HG02763 (cell line): ENCODE results near the gene TP73.

Experiments
- ATAC-seq: cut with Tn5 transposase; IDR thresholded peaks from one replicate; pipeline ENCODE4 v1.9.1; 2021; ENCODE audit warnings: mild to moderate bottlenecking, moderate library complexity; ENCODE audit not compliant: unreplicated experiment

The TP73 gene

GRCh38 chr1:3683992-3684391 is 31.7 kb downstream of the TP73 start:
- ATAC-seq, result no peak

- ATAC-seq, result no peak
Observed at GRCh38 chr1:3685222-3685621, 32.9 kb downstream of the TP73 start.

GRCh38 chr1:3685906-3686305 is 33.6 kb downstream of the TP73 start:
- no peak for ATAC-seq

- no peak for ATAC-seq
Observed at GRCh38 chr1:3687504-3687903, 35.2 kb downstream of the TP73 start.

- no peak for ATAC-seq
Observed at GRCh38 chr1:3688356-3689137, 36.2 kb downstream of the TP73 start.

GRCh38 chr1:3689138-3689750 is 36.9 kb downstream of the TP73 start:
- ATAC-seq, result no peak

- no peak for ATAC-seq
Observed at GRCh38 chr1:3690282-3691065, 38.2 kb downstream of the TP73 start.

GRCh38 chr1:3691421-3692204 is 39.3 kb downstream of the TP73 start:
- no peak for ATAC-seq

GRCh38 chr1:3692598-3692997 is 40.3 kb downstream of the TP73 start:
- ATAC-seq, result no peak

GRCh38 chr1:3693321-3693720 is 41.0 kb downstream of the TP73 start:
- ATAC-seq, result no peak

- ATAC-seq, result no peak
Observed at GRCh38 chr1:3695326-3696217, 43.3 kb downstream of the TP73 start.

- ATAC-seq, result no peak
Observed at GRCh38 chr1:3696689-3697088, 44.4 kb downstream of the TP73 start.

- no peak for ATAC-seq
Observed at GRCh38 chr1:3697104-3697503, 44.8 kb downstream of the TP73 start.

GRCh38 chr1:3697810-3698209 is 45.5 kb downstream of the TP73 start:
- ATAC-seq, result no peak

- ATAC-seq, result no peak
Observed at GRCh38 chr1:3698660-3699408, 46.5 kb downstream of the TP73 start.

- no peak for ATAC-seq
Observed at GRCh38 chr1:3699596-3699995, 47.3 kb downstream of the TP73 start.

- ATAC-seq, result no peak
Observed at GRCh38 chr1:3700631-3701030, 48.3 kb downstream of the TP73 start.

GRCh38 chr1:3702528-3702927 is 50.2 kb downstream of the TP73 start:
- no peak for ATAC-seq

- ATAC-seq, result no peak
Observed at GRCh38 chr1:3702990-3703728, 50.8 kb downstream of the TP73 start.
